ENCODE measurements around the gene PCLO.

- TF ChIP-seq CTCF (IDR thresholded peaks at IDR 0.05) (no peak), POLR2A (IDR thresholded peaks at IDR 0.05) (no peak)
Observed at GRCh38 chr7:82713506-82713905, 449.2 kb downstream of the PCLO start.
